SW480 (cell line): ENCODE measurements around the gene INSIG1.

Source experiments
- DNase-seq: peaks from one replicate; pipeline ENCODE4 v3.0.0-alpha.2; 2016; ENCODE audit warnings: low spot score

Gene INSIG1

DNA sequence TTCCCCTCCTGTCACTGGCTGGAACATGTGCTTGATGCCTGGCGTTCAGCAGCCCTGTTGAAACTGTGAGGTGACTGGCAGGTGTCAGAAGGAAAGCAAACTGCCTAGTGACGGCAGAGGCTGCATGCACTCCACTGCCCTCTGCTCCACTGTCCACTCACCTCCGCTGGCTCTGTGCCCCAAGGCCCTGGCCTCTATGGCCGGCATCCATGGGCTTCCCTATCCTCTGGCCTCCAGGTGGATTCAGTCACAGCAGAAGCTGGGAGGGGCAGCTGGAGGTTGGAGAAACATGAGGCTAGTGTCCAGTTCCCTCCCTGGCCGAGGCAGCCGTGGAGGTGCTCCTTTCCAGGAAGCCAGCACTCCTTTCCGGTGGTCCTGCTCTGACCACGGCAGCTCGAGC, 31.2 kb upstream of the INSIG1 start:
- DNase-seq = no peak

DNA sequence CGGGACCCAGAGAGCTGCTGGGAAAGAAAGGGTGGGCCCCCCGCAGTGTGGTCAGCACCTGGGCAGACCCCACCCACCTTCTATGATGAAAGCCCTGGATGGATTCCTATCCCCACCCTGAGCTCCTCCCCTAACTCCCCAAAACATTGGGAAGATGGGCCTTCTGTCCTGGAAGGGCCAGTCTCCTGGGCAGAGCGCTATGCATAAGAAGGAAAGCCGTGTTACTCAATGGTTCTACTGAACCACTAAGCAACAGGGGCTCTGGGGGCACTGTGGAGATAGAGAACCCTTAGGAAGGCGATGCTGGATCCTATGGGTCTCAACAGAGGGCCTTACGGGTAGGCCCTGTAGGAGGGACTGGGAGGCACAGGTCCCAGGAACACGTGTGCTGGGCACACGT, 30.7 kb upstream of the INSIG1 start:
- DNase-seq = no peak

DNA sequence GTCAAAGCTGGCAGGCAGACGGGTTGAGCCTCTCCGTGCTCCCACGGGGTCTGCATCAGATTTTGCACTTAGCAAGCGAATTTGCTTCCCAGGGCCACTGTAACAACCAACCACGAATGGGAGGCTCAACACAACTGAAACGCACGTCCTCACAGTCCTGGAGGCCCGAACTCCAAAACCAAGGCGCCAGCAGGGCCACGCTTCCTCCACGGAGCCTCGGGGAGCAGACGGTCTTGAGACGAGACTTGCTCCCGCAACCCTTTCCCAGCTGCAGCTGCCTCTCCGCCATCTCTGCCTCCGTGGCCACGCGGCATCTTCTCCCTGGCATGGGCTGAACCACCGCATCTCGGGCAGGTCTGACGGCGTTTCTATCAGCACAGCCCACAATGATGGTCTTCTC, 30.2 kb upstream of the INSIG1 start:
- no peak for DNase-seq

DNA sequence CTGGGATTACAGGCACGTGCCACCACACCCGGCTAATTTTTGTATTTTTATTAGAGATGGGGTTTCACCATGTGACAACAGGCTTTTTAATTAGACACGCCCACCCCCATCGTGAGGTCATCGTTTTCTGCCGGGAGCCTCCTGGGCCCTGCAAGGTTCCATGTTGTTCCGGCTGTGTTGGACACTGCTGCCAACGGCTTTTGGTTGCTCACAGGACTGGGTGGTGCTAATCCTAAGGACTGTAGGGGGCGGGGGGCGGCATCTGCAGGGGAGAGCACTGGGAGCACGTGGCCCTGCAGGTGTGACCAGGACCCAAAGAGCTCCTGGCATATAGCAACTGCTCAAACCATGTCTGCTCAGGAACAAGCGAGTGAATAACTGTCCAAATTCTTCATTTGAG, 29.5 kb upstream of the INSIG1 start:
- DNase-seq = no peak

DNA sequence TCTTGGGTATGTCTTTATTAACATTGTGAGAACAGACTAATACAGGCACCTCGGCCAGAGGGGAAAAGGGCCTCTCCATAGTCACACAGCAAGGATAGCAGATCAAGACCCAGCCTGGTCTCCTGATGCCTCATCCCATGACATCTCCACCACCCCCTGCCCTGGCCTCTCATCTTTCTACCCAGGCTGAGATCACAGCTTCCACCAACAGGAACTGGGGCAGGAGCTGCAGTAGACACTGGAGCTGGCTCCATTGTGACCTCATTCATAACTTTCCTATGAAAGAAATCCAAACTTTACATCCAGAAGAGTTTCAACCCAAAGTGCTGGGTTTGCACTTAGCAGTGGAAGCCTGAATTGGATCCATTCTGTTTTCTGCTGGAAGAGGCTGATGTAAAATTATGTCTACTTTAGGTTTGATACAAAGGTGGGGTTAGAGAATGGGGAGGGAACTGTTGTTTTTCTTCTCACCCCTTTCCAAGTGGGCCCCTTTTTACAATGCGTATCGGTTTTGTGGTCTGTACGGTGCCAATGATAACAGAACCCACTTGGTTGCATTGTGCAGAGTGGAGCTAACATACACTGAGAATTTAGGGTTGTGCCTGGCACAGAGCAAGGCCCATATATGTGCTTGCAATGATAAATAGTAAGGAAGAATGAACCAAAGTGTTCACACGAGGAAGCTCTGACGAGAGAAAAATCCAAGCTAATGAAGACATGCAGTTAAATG, 28.6 kb upstream of the INSIG1 start:
- no peak for DNase-seq

DNA sequence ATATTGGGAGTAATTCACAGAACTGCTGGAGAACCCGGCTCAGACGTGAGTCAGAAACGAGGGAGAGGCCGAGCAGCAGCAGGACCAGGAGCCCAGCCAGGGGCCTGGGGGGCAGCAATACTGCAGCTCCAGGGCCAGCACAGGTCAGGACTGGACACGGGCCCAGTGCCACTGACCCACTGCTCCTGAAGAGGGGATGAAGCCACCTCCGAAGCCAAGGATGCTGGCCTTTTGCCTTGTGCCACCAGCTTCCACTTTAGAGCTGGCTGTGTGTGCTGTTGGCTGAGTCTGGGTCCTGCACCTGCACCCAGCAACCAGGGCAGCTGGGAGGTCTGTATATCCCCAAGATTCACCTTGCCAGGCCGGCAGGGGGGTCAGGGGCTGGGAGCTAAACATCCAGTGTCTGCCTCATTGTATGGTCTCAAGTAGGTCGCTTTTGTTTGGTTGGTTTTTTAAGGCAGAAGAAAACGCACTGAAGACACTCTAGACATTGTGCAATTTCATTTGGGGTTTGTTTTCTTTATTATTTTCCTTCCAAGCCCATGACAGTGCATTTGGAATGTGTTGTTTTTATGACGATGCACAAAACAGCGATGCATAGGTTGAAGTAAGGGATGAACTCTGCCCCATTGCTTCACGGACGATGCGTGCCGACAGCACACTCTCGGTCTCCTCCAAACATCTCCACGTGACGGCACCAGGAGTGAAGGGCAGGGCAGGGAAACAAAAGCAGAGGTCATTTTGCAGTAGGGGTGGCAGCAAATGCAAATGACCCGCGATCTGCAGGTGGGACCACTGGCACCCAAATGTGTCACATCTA, 27.7 kb upstream of the INSIG1 start:
- peak; percentile 22 for DNase-seq

DNA sequence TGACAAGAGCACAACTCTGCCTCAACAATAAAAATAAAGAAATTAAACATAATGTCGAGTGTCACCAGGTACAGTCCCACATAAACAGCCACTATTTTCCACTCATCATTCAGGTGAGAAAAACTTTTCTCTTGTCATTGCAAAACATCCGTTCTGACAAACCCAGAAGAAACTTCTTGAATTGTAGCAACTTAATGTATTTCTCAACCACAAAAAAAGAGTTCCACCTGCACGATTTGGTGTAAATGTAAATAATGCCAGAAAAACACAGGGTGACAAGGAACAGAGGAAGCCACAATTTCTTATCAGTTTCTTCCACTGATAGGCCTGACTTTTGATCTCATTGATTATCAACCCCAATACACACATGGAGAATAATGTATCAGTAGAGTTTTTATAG, 26.8 kb upstream of the INSIG1 start:
- no peak for DNase-seq

DNA sequence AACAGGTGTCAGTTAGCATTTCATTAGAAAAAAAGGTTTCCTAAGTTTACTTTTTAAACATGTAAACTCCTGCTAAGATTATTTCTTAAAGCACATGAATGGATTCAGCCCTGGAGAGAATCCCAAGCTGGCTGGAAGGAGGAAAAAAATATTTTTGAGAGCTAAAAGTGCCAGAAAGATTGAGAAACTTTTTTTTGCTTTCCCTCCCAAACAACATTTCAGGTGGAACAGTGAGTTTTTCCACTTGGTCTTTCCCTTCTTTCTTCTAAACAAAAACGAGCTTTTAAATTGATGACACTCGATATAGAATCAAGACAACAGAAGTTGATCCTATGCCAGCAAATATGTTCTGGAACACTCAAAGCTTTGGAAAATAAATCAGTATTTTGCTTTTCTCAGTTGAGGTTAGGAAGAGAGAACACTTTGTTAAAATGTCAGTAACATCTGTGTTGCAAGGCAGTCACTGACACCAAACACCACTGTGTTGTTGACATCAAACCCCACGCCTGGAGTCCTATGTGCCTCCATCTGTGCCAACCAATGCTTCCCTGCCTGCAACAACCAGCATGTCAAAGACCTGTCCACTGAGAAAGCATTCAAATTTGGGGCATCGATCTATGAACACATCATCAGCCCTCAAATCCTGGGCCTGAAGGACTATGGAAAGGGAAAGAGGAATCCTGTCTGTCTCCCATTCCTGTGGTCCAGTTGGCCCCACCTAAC, 22.9 kb upstream of the INSIG1 start:
- no peak for DNase-seq

DNA sequence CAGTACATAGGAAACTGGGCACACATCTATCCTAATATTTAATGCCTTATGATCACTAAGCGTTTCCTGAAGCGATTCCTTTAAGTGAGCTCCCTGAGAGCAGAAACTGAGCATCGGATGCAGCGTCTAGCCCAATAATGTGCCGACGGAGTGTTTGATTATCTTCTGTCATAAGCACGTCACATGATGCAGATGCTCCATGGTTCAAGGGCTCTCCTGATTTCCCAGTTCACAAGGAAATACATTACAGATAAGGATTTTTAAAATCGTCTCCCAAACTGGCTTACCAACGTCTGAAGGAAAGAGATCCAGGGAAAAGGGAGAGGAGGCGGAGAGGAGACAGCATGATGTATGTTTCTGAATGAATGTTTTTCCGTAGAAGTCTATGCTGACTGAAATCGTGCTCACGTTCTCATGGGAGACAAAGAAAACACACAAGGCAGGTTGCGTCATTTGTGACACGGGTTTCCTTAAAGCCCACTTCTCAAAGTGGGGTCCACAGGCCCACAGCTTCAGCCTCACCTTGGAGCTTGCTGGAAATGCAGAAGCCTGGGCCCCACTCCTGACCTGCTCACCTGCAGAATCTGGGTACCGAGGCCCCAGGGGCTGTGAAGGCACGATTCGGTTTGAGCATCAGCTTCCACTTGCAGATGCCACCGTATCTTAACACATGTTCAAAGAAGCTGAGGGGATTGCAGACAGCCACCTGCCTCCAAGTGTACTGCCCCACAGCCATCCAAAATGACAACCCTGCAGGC, 21.5 kb upstream of the INSIG1 start:
- no peak for DNase-seq

DNA sequence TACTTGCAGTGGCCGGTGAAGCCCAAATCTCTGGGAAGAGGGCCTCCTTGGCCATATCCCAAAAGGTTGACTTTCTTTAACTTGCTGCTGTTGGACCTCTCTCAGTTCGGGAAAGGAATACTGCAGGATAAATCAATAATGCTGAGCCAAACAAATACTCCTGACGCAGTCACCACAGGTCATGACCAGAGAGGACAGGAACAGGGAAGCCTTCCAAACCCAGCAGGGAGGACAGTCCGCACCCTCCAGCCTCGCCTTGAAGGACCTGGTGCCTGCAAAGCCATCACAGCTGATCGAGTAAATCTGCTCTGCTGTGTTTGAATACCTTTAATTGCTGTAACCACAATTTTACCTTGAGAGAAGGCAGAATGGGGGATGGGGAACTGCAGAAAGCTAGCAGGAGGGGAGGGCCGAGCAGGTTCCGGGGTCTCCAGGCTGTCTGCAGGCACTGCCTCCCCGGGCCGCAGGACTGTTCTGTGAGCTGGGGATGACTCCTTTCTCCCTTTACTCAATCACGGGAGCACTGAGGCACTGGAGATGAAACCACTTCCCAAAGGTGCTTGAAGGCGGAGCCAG, 20.8 kb upstream of the INSIG1 start:
- no peak for DNase-seq

DNA sequence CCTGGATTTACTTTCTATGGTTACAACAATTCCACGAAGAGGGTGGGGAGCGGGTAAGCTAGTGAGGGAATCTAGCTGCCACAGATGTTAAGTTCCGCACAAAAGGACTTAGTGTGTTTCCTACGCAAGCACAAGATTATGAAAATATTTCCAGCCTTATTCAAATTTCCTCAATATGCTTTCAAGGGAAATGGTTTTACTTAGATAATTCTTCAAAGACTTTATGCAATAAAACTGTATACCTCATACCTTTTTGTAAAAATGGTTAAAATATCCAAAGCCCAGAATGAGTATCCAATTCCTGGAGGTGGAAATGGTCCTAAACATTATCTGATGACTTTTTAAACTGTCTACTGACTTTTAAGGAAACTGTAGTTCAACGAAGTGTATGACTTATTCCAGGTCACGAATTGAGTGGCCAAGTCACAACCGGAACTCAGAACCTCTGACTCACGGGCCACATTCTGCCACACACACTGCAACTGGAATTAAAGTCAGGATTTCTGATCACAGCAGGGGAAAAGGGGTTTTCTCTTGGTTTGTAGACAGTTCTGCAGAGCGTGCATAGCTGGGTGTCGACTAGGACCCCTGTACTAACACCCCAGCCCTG, 20.2 kb upstream of the INSIG1 start:
- DNase-seq = no peak

DNA sequence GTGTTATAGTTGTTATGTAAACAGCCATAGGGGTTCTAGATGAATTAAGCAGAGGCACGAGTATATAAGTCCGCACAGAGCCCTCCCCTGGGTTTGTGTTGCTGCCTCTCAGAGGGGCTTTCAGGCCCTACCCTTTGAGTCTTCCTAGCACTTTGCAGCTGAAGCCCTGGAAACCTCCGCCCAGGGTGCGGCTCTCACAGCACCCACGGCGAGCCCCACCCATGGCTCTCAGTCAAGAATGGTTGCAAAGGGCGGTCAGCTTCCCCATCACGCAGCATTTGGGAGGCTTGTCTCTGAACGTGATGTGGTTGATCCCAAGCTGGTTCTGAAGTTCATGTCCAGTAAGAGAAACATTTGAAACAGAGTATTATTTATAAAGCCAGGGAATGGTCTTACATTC, 18.8 kb upstream of the INSIG1 start:
- no peak for DNase-seq

DNA sequence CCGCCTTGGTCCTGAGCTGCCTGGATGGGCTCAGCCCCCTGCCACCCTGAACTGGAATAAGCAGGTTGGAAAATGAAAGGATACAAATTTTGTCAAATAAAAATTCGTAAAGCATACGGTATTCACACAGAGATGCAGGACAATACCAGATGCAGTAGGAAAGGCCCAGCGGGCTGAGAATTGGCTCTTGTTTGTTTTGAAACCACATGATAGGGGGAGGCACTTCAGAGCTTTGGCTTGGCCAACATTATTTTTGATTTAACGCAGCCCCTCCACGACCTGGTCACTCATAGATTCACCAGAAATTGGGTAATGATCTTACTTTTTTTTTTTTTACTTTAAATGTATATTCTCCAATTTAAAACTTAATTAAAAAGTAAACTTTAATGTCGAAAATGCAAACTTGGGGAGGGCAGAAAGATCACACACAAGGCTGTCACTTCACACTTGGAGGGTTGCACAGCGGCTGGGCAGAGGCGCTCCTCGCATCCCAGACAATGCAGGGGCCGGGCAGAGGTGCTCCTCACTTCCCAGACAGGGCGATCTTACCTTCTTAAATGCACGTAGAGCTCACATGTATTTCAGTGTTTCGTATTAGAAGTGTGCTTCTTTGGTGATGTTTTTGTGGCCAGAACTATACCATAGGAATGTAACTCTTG, 17.8 kb upstream of the INSIG1 start:
- DNase-seq = no peak

DNA sequence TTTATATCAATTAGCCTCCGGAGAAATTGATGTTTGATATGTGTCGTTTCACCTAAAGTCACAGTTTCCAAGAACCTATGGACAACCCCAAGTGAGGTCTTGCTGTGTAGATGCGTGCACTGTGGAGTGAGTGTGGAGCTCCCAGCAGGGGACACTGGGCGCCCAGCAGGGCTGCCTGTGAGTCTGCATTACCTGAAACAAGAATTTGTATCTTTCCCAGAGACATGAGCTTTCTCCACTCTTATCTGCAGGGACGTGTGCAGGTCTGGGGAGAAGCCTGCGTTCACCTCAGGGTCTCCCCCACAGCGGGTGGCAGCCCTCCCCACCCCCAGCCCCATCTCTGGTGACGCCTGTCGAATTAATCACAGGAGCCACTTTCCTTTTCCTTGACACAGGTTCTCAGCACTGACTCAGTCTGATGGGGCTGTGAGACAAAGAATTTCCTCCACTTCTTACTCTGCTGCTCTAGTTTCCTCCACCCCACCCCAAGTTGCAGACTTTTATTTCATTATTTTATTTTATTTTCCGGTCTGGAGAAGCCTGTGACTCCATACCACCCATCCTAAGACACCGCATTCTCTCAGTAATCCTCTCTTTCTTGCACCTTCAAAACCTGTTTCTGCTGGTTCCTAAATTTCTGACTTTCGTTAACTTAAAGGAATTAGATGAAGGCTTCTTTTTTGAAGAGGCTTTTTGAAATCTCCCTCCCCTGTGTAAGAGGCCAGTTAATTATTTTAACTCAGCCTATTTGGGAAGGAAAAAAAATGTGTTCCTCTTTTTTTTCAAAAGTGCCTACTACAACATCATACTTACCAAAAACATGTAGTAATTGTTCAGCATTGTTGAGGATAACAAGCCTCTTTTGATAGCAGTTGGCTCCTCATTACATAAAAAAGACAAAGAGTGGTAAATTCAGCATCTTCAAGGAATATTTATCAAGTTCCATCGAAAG, 17.0 kb upstream of the INSIG1 start:
- DNase-seq = no peak

DNA sequence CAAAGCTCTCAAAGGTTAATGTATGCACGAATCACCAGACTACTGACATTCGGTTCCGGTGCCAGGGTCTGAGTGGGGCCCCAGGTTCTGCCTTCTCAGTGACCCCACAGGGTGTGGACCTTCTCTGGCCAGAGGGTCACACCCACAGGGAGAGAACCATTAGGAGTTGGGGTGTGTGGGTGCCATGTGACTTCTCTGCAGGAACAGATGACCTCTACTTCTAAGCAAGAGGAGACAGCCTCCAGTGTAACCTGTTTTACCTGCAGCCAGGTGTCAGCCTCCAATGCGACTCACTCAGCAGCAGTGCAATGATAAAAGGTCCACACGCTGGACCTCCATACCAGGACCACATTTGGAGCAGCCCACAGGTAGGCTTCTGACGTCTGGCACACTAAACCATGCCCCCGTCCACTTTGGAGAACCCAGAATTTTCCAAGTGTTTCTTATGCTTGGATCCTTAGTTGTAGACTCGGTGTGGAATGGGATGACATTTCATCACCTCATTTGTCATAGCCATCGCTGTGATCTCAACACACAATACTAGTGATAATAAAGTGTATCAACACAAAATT, 16.2 kb upstream of the INSIG1 start:
- DNase-seq = no peak

DNA sequence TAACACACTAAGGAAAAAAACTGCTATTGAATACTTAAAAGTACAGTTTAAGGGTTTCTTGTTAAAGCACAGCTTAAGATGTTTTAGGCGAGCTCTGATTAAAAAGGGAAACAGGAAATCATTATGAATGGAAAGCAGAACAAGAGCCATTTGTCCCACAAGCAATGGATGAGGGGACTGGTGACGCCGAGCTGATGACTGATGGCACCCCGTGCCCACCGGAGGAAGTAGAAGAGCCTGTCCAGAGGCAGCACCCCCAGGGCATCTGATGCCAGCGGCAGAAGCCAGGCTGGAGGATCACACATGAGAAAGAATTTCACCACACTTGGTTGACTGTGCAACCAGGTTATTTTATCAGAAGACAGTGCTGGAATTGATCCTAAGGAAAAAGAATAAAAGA, 15.0 kb upstream of the INSIG1 start:
- no peak for DNase-seq

DNA sequence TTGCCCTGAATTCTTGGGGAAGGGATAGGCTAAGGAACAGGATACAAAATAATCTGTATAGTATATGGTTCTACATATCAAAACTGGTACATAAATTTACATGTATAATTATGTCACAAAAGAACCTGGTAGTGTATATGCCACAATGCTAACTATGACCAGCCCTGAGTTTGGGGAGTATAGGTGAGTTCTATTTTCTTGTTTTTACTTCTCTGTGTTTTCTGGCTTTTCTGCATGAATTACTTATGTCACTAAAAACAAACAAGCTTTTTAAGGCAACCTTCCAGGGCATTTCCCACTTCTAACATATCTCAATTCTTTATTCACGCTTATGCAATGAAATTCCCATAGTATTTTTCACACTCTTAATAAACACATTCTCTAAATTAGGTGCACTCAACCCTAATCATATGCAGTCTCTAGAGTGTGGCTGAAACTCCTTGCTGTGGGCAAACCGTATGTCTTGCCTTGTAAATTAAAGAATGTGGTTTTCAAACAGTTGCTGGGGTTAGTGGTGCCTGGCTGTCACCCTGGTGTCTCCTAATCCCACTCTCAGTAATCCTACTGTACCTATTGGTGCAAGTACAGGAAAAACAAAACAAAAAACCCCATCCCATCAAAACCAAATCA, 14.0 kb upstream of the INSIG1 start:
- no peak for DNase-seq

DNA sequence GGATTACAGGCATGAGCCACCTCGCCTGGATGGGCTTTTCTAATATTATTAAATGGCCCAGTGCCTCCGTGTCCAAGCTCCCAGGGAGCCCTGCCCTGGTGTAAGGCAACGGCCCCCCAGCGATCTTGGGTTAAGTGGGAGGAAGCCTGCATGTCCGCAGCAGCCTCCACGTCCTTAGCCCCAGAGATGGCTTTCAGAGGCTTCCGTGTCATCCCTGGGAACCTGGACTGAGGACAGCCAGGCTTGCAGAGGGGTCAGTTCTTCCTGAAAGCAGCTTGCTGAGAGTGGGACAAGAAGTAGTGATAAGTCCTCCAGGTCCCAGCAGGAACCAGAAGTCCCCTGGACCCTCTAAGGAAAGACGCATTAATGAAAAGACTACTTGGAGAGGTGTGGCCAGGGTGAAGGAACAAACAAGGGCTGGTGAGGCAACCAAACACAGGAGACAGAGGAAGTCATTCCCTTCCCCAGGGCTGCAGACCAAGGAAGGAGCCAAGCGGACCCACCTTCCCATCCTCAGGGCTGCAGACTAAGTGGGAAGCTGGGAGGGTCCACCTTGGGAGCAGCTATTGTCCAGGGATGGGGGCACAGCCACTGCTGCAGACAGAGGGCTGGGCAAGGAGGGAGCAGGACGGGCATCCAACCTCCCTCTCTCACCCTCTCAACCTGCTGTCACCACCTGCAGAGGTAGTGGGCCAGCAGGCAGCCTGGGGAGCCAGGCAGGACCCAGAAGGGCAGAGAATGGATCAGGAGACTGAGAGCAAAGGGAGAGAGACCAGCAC, 13.0 kb upstream of the INSIG1 start:
- DNase-seq = no peak
